AG20443 (cell line): ENCODE measurements around the gene DMAP1.
A peak's percentile ranks its signal among the peaks of the same experiment; 100 is the strongest.

Source experiments
- DNase-seq: peaks from one replicate; pipeline ENCODE4 v3.0.0; 2012; ENCODE audit warnings: low spot score, mixed read lengths

The DMAP1 gene

DNA sequence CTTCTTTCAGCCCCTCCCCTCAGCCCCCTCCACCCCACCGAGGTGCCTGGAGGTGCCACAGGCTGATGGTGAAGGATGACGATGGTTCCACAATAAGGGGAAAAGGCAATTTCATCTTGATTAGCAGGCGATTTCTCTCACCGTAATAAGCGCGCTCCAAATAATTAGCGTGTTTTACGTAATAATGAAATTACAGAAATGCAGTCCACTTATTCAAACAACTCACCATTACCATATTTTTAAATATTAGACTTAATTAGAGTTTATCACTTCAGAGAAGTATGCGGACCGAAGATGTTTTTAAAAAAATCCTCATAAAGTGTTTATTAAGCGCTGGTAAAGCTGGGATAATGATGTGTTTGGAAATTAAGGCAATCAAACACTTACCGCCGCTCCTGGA is 14.9 kb downstream of the DMAP1 start:
- no peak for DNase-seq

DNA sequence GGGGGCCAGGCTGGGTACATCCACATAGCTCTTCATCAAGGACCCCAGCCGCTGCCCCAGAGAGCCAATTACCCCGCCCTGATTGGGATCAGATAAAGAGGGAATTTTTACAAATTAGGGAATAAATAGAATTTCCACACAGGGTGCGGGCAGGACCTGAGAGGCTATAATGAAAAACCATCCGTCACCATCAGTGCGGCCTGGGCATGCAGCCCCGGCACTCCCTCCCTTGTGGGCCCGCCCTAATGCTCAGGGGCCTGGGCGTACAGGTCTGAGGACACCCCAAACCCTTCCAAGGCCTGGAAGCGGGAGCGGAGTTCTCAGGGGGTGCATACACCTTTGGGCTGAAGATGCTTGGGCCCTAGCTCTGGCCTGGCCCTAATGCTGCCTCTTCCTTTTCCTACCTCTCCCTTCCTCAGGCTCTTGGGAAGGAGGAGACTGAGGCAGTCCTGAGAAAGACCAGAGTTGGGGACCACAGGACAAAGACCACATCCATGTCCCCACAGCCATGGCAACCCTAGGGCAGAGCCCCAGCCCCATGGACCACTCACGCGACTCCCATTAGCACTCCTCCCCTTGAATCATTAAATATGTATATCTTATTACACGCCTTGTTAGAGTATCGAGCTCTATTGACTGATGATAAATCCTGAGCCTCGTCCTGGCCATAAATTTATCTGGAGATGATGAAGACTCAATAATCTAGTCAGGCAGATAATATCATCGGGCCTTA is 16.3 kb downstream of the DMAP1 start:
- no peak for DNase-seq

DNA sequence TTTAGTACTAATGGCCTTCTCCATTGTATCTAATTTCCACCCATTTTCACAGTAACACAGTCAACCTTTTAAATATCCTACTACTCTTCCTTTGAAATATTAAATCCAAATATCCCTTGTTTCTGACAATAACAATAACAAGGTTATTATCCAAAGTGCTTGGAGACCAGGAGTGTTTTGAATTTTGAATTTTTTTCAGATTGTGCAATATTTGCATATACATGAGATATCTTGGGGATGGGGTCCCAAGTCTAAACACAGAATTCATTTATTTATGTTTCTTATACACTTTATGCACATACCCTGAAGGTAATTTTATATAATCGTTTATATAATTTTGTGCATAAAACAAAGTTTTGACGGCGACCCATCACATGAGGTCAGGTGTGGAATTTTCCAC is 17.5 kb downstream of the DMAP1 start:
- DNase-seq = no peak

GRCh38 chr1:44233593-44233992 is 20.3 kb downstream of the DMAP1 start:
- DNase-seq = no peak

- DNase-seq = no peak
Observed at GRCh38 chr1:44235808-44236207, 22.5 kb downstream of the DMAP1 start.

- no peak for DNase-seq
Observed at GRCh38 chr1:44236490-44237272, 23.4 kb downstream of the DMAP1 start.

DNA sequence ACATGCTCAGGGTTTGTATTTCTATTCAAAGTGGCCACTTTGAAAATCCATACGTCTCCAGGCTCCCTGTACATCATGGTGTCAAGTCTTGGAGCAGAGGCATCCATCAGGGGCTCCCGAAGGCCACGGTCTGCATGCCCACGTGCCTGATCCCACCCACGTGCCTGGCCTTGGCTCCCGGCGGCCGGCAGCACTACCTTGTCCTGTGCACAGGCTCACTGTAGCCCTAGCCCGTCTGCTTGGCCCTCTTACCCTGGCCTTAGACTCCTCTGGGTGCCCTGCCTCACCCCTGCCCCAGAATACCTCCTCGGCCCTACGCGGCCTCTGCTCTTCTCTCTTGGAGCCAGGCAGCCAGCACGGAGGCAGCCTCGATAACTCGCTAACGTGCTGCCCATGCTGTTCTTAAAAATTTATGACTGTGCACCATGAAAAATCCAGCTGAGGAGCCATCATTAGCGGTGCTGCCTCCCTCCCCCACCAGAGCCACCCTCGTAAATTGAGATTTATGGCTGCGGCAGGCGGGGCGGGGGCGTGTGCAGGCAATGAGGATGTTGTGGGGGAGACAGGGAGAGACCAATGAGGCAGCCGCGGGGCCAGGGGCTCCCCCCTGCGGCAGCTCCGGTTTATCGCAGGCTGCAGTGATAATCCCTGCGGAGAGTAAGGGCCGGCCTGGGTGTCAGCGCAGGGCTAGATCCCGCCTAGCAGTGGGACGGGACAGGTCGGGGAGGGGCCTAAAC is 24.6 kb downstream of the DMAP1 start:
- peak; percentile 86 for DNase-seq

GRCh38 chr1:44238660-44239059 is 25.4 kb downstream of the DMAP1 start:
- DNase-seq = no peak

DNA sequence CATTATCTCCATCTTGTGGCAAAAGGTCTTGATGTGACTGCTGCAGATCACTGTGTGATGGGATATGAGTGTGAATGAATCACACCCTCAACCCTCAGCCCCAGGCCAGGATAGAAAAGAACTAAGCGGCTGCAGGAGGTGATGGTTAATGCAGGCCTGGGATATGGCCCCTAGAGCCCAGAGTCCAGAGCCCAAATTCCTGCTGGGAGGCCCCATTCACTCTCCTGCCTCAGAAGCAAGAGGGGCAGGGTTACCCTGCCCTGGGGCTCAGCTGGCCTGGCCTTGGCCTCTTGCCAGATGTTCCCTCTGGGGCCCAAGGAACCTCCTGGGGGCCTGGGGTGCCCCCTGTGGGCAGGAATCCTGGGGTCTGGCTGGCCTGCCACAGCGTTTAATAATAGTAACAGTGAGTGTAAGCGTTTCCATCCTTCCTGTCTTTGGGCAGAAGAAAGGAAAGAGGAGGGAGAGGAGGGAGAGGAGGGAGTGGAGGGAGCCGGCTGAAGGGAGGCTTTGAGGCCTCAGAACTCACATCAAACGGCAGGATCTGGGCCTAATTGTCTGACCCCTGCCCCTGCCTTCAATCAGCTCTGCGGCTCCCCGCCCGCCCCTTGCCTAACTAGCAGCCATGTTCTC is 26.2 kb downstream of the DMAP1 start:
- peak; percentile 60 for DNase-seq

DNA sequence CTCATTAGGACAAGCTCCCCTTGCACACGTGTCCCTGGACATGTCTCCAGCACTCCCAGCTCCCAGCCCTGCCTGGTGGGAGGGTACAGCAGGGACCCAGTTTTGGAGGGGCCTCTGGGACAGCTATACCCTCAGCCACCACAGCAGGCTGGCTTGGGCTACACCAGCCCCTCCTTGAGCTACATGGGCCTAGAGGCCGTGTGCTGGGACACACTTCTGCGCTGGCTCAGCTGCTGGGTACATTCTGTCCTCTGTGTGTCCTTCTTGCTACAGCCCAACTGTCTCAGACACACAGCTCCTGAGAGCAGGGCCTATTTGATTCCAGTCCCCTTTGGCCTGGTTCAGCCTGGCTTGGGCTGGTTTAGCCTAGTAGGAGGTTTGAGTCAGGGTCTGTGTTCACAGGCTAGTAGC is 26.7 kb downstream of the DMAP1 start:
- DNase-seq = peak; percentile 28

DNA sequence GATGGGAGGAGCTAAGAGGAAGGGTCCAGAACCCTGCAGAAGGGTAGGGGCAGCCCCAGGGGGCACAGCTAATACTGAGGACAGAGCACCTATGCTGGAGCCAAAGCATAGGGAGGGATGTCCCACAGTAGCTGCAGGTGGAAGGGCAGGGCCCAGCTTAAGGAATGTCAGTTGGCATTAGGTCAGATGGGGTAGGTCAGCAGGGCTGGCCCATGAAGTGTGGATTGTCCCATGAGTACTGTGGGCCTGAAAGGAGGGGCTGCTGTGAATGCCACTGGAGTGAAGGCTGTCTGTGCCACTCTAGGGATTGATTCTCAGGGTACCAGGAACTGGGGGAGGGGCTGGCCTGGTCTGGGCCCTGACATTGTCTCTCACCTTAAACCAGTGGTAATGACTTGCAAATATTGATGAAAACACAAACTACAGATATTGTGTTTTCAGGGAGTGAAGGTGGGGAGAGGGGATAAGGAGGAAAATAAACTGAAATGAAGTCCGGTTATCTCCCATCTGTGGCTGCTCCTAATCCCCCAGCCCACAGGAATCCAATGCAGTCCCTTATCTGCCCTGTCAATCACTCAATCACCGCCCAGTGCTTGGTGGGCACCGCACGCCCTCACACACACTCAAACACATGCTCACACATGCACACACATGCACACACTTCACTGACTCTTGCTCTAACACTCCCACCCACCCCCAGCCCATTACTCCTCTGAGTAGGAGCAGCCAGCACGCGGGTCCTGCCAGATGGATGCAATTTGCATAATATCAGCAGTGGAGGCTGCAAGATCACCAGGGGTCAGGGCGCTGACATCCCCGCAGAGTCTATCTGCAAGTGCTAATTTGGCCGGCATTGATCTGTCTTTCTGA is 27.8 kb downstream of the DMAP1 start:
- no peak for DNase-seq

DNA sequence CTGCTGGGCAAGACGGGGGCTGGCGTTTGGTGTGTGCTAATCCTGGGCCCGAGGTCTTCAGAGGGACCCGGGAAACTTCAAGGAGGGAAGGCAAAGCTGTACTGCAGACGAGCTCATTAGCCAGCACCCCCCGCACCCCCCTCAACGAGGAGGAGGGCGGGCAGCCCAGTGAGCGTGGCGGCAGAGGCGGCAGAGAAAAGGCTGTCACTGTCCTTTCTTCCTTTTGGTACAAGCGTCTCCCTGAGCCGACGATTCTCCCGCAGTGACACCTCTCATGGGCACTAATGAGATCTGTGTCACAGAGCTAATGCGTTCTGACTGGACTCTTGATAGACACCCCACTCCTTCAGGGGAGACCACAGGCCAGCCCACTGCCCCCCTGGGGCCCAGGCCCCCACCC is 29.5 kb downstream of the DMAP1 start:
- DNase-seq = no peak

DNA sequence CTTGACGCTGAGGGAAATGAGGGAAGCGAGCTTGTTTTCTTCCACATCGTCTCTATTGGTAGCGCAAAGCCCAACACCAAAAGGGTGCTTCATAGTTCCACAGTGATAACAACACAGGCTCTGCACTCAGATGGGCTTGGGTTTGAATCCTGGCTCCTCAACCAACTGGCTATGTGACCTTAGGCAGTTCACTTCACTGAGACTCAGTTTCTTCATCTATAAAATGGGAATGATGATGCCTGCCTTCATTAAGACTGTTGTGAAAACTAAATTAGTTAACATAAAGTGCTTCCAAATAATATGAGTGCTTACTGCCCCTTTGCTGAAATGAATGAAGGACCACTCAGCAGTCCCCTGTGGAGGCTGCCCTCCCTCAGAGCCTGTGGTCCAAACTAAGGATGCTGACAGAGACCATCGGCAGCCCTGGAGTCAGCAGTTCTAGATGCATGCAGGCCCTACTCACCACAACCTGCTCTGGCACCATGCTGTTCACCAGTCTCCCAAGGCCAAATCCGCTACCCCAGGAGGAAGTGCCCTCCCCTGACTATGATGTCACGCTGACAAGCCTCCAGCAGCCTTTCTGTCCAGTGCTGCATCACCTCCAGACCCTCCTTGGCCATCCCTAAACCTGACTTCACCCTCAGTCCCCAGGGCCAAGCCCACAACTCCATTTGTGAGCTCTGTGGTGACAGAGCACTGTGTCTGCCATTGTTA is 30.7 kb downstream of the DMAP1 start:
- DNase-seq = no peak

DNA sequence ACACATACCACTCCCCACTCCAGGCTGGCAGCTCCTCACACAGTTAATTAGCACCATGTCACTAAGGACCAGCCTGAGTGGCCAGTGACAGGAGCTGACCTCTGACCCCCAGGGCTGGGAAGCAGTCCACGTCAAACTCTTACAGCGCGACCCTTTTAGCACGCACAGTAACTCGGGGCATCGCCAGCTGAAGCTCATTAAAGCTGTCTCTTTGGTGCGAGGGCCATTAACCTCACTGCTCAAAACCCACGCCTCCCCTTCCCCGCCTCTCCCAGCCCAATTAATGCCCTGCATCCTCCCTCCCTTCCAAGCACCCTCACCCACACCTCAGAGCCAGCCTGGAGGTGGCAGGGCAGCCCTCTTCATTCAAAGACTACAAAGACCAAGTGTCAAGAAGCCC is 31.7 kb downstream of the DMAP1 start:
- no peak for DNase-seq

- no peak for DNase-seq
Observed at GRCh38 chr1:44246806-44247205, 33.5 kb downstream of the DMAP1 start.

DNA sequence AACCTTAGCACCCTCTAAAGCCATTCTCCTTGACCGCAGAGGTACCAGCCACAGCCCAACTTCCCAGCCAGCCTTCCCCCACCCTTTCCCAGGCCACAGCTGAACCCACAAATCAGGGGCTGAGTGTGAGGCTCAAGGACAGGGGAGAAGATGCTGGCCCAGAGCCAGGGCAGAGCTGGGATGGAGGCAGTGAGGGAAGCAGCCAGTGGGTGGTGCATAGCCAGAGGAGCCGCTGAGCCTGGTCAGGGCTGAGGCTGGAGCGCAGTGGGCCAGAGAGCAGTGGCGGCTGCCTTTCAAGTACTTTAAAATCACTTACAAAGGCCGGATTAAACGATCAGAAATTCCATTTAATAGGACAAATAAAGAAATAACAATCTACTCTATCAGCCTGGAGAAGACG is 36.3 kb downstream of the DMAP1 start:
- no peak for DNase-seq

DNA sequence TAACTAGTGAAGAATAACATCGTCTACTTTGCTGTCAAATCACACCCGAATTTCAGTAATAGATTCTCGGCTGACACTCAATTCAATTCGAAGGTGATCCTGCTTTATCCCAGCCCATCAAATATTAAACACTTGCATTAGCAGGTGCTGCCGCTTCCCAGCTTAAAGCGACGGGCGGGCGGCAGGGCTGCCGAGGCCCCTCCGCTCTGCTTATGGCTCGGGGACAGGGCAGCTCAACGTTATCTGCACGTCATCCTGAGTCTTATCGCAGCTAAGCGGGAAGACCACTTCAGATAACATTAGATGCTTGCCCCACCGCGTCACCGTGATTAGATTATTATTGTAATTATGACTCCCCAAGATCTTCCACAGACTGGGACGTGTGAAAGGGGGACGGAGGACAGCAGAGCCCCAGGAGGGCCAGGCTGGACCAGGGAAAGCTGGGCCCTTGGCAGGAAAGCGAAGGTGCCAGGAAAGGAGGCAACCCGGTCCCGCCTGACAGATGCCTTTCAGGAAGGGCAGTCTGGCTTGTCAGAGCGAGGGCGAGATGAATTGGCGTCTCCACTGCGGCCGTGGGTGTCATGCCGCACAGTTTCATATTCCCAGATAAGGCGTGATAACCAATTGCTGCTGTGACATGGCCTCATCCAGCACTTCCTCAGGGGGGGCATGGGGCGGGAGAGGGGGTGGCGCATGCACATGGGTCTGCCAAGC is 37.0 kb downstream of the DMAP1 start:
- DNase-seq = no peak

DNA sequence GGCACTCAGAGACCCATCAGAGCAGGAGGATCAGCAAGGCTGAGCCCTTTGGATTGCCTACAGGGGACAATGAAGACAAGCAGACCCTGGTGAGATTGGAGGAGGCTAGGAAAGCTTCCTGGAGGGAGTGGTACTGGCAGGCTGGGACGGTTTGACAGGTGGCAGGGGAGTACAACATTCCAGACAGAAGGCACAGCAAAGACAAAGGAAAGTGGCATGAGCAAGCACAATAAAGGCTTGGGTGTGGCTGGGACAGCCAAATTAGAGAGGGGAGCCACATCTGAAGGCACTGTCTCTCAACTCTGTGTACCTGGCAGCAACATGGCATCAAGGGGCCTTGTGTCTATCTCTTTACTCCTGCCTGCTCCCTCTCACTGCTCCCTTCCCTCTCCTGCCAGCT is 38.2 kb downstream of the DMAP1 start:
- no peak for DNase-seq

DNA sequence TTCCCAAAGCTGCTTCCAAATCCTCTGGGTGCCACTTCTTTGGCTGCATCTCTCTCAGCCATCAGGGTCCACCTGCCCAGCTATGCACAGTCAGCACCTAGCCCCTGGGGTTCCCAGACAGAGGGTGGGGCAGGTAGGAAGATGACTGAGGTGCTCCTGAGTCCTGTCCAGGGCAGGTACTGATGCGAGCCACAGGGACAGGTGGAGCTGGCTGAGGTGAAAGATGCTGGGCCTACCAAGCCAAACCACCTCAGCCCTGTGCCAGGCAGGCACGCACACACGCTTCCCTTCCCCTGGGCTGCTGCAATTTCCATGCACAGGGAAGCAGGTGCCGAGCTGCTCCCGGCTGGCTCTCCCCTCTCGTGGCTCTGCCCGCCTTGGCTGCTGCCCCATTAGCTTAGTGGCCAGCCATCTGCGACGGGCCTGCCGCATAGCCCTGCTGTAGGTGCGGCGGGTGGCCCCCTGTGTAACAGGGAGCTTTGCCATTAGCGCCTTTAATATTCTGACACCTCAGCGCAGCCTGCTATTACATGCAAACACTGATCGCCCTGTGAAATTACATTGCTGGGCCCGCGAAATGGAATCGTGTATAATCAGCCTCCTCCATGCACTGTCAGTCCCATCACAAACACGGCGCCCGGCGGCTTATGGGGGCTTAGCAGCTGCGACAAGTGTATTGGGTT is 38.9 kb downstream of the DMAP1 start:
- no peak for DNase-seq
